Measurements from ENCODE around the gene MAN1C1. TPM values are rescaled to one million over a fixed set of nuclear protein-coding genes. Genes with fewer than 3 reads are reported as not detected.

The MAN1C1 gene
- total RNA-seq, 2 donors from 2014 or later, result 4.4 to 10.9 TPM

DNA sequence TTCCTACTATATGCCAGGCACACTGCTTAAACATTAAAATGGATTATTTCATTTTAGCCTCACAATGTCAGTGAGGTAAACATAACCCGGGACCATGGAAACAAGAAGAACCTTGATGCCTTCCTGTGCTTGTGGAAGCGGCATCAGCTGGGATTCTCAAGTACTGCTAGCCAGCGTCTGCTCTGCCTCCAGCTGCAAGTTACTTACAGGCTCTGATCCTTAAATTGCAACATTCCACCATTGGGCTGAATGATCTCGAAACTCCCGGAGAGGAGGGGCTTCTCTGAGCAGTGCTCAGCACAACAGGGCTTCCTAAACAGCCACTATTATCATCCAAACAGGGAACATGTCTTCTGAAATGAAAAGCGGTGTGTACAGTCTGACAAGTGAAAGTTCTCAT, 6.7 kb upstream of the MAN1C1 start:
- 55 to 73% methylated on average over 6 of the region's 6 CpGs for WGBS, 2 donors
- Histone ChIP-seq H3K36me3 (replicated peaks in 1 of 2; ENCODE audit: insufficient read depth in 1 of 2, low read depth in 2 of 2) (no peaks in the 10 kb centered on the region), H3K9me3 (no peaks in the 10 kb centered on the region), H3K4me1 (peaks cover 2% of the 10 kb centered on the region), H3K4me3 (no peak overlapping the region), H3K27me3 (no peaks in the 10 kb centered on the region), H3K27ac (no peak overlapping the region)
- no peak for DNase-seq
- ATAC-seq, result no peak
- intact Hi-C loops (cut with DNase I), result loop anchor here (5.0 kb wide), 1 partner anchor 197 kb away; no protein-coding TSS in a partner anchor
- TF ChIP-seq, protein P1, sequence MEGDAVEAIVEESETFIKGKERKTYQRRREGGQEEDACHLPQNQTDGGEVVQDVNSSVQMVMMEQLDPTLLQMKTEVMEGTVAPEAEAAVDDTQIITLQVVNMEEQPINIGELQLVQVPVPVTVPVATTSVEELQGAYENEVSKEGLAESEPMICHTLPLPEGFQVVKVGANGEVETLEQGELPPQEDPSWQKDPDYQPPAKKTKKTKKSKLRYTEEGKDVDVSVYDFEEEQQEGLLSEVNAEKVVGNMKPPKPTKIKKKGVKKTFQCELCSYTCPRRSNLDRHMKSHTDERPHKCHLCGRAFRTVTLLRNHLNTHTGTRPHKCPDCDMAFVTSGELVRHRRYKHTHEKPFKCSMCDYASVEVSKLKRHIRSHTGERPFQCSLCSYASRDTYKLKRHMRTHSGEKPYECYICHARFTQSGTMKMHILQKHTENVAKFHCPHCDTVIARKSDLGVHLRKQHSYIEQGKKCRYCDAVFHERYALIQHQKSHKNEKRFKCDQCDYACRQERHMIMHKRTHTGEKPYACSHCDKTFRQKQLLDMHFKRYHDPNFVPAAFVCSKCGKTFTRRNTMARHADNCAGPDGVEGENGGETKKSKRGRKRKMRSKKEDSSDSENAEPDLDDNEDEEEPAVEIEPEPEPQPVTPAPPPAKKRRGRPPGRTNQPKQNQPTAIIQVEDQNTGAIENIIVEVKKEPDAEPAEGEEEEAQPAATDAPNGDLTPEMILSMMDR (IDR thresholded peaks at IDR 0.05), result no peak
- no peak for TF ChIP-seq POLR2A (IDR thresholded peaks at IDR 0.05)

DNA sequence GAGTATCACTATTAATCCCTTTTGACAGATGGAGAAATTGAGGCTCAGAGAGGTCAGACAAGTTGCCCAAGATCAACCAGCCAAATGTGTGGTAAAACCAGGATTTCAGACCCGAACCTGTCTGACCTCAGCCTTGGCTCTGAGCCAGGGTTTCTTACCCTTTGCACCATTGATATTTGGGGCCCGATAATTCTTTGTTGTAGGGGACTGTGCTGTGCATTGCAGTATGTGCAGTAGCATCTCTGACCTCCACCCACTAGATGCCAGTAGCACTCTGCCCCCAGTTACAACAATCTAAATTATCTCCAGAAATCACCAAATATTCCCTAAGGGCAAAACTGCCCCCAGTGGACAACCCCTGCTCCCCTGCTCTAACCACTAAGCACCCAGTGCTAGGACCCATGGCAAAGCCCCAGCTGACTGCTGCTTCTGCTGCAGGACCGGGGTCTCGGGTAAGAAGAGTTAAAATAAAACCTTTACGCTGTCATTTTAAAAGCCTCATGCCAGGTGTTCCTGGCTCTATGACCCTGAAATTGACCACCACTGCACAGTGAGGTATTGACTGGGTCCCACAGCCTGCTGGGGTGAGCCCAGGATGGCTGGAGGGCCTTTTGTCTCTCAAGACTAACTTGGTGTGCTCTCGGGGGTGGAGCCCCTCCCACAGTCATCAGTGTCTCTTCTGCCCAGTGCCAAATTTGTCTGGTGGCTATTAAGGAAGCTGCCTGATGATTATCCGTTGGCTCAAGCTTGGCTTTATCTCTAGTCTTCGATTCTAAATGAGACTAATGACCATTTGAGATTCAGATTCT, 5.6 kb upstream of the MAN1C1 start:
- no peak for DNase-seq
- Histone ChIP-seq H3K36me3 (replicated peaks in 1 of 2; ENCODE audit: insufficient read depth in 1 of 2, low read depth in 2 of 2) (no peaks in the 10 kb centered on the region), H3K9me3 (no peaks in the 10 kb centered on the region), H3K27ac (no peak overlapping the region), H3K4me3 (no peak overlapping the region), H3K27me3 (no peaks in the 10 kb centered on the region), H3K4me1 (peaks cover 9% of the 10 kb centered on the region)
- 41 to 47% methylated on average over 7 to 8 of the region's 8 CpGs for WGBS, 2 donors
- intact Hi-C loops (cut with DNase I), result loop anchor here (5.0 kb wide), 1 partner anchor 196 kb away; no protein-coding TSS in a partner anchor
- no peak for TF ChIP-seq POLR2A (IDR thresholded peaks at IDR 0.05)
- TF ChIP-seq, protein P1 (IDR thresholded peaks at IDR 0.05), result peak in 1 of 7 experiments; percentile 23
- ATAC-seq, result no peak

- Histone ChIP-seq H3K27ac (no peak overlapping the region), H3K9me3 (no peaks in the 10 kb centered on the region), H3K27me3 (no peaks in the 10 kb centered on the region), H3K4me1 (peaks cover 11% of the 10 kb centered on the region), H3K4me3 (no peak overlapping the region), H3K36me3 (replicated peaks in 1 of 2; ENCODE audit: insufficient read depth in 1 of 2, low read depth in 2 of 2) (no peaks in the 10 kb centered on the region)
- no peak for DNase-seq
- 82 to 88% methylated on average over 1 of the region's 1 CpG for WGBS, 2 donors
- intact Hi-C loops (cut with DNase I), result loop anchor here (5.0 kb wide), 1 partner anchor 195 kb away; no protein-coding TSS in a partner anchor
- ATAC-seq, result no peak
- TF ChIP-seq POLR2A (IDR thresholded peaks at IDR 0.05), result no peak
- TF ChIP-seq, protein P1 (IDR thresholded peaks at IDR 0.05), result no peak
Observed at GRCh38 chr1:25611843-25612242, 4.7 kb upstream of the MAN1C1 start.

GRCh38 chr1:25612421-25612820, 4.2 kb upstream of the MAN1C1 start:
- peaks cover 12% of the 10 kb centered on the region for H3K4me1 ChIP-seq
- DNase-seq (no peak), ATAC-seq (no peak)
- H3K36me3 ChIP-seq (replicated peaks in 1 of 2; ENCODE audit: insufficient read depth in 1 of 2, low read depth in 2 of 2), result no peaks in the 10 kb centered on the region
- intact Hi-C loops (cut with DNase I), result loop anchor here (5.0 kb wide), 1 partner anchor 195 kb away; no protein-coding TSS in a partner anchor
- no peaks in the 10 kb centered on the region for H3K27me3 ChIP-seq
- WGBS, 2 donors, result 74 to 86% methylated on average over 3 of the region's 3 CpGs
- no peak overlapping the region for H3K4me3 ChIP-seq
- no peaks in the 10 kb centered on the region for H3K9me3 ChIP-seq
- H3K27ac ChIP-seq, result no peak overlapping the region
- TF ChIP-seq POLR2A (IDR thresholded peaks at IDR 0.05), result no peak
- TF ChIP-seq, protein P1 (IDR thresholded peaks at IDR 0.05), result no peak

Data from body of pancreas (tissue), 4 donors.